Epithelial cell of proximal tubule (primary cell): ENCODE data around the gene NRDE2. TPM values are rescaled to one million over a fixed set of nuclear protein-coding genes. Genes with fewer than 3 reads are reported as not detected.

Experiments
- DNase-seq: peaks from one replicate; pipeline ENCODE4 v3.0.0-alpha.2; 2011; ENCODE audit warnings: low read depth
- H3K4me3 ChIP-seq: 2 replicates; pipeline ENCODE4 v1.5.1; 2011; ENCODE audit warnings: low read depth, mild to moderate bottlenecking, low read length
- total RNA-seq: library from RNA; depleted of rRNA; stranded (reverse); fragments of >200 nt; gene quantifications from 2 replicates; pipeline ENCODE4 v1.2.3, GENCODE V29; 2015
- TF ChIP-seq, protein P1 (sequence below): conservative IDR thresholded peaks from 2 replicates; pipeline ENCODE4 v1.5.1; 2012; ENCODE audit warnings: low read depth, mild to moderate bottlenecking, low read length

Gene NRDE2
- total RNA-seq, 1 donor from 2014 or later = 16.5 TPM

GRCh38 chr14:90308561-90308960 lies 23.2 kb downstream of the NRDE2 start:
- no peak for DNase-seq
- no peak overlapping the region for H3K4me3 ChIP-seq
- TF ChIP-seq, protein P1, sequence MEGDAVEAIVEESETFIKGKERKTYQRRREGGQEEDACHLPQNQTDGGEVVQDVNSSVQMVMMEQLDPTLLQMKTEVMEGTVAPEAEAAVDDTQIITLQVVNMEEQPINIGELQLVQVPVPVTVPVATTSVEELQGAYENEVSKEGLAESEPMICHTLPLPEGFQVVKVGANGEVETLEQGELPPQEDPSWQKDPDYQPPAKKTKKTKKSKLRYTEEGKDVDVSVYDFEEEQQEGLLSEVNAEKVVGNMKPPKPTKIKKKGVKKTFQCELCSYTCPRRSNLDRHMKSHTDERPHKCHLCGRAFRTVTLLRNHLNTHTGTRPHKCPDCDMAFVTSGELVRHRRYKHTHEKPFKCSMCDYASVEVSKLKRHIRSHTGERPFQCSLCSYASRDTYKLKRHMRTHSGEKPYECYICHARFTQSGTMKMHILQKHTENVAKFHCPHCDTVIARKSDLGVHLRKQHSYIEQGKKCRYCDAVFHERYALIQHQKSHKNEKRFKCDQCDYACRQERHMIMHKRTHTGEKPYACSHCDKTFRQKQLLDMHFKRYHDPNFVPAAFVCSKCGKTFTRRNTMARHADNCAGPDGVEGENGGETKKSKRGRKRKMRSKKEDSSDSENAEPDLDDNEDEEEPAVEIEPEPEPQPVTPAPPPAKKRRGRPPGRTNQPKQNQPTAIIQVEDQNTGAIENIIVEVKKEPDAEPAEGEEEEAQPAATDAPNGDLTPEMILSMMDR = no peak

DNA sequence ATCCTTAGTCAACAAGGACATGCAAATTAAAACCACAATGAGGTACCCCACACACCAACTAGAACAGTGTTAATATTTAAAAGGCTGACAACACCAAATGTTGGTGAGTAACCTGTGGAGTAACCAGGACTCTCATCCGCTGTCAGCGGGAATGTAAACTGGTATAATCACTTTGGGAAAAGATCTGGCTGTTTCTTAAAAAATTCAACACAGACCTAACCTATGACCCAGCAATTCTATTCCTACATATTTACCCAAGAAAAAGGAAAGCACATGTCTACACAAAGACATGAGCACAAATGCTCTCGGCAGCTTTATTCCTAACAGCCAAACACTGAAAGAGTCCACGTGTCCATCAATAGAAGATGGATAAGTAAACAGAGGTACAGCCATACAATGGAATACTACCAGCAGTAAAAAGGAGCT lies 26.6 kb downstream of the NRDE2 start:
- DNase-seq = peak; percentile 56
- no peak overlapping the region for H3K4me3 ChIP-seq
- TF ChIP-seq, protein P1 = no peak

- DNase-seq = no peak
- H3K4me3 ChIP-seq = no peak overlapping the region
Observed at GRCh38 chr14:90304502-90304901, 27.2 kb downstream of the NRDE2 start.

DNA sequence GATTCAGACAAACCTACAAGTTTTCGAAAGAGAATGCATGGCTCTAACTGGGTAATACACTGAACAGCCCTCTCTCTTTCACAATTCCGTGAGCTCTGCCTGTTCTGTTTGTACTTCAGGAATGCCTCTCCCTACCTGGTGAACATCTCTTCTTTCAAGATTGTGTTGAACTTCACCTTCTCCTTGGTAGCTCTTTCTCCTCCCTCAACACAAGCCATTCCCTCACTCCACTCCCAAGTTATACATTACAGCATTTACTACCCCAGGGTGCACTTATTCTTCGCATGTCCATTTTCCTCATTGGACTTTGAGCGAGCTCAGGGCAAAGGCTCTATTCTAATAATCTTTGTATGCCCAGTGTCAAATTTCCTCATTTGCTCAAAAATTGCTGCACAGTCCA lies 28.3 kb downstream of the NRDE2 start:
- H3K4me3 ChIP-seq = no peak overlapping the region
- DNase-seq = no peak
- TF ChIP-seq, protein P1 = no peak

More at GRCh38 chr14:90304502-90304901, 27.2 kb downstream of the NRDE2 start:
- TF ChIP-seq, protein P1 = no peak

GRCh38 chr14:90302529-90303303 lies 29.0 kb downstream of the NRDE2 start:
- DNase-seq = no peak
- no peak overlapping the region for H3K4me3 ChIP-seq
- TF ChIP-seq, protein P1 = no peak

- no peak for DNase-seq
Observed at GRCh38 chr14:90301668-90302090, 30.1 kb downstream of the NRDE2 start.

More at GRCh38 chr14:90301668-90302090, 30.1 kb downstream of the NRDE2 start:
- TF ChIP-seq, protein P1 = peak; percentile 64
- no peak overlapping the region for H3K4me3 ChIP-seq
